CD4-positive, alpha-beta T cell treated with Interleukin-6 for 4 hours (primary cell): ENCODE results near the gene FPGS.
"Not testable (repeated sequence)": the region's sequence is repeated elsewhere in the genome, so short reads cannot be mapped to it uniquely, and the experiment has no call there.

Experiments
- DNase-seq: peaks from one replicate; pipeline ENCODE4 v3.0.0-alpha.2; 2020; ENCODE audit warnings: mixed read lengths

The FPGS gene

GRCh38 chr9:127771570-127772189 is 31.0 kb upstream of the FPGS start:
- DNase-seq, result no peak

GRCh38 chr9:127772603-127773002 is 30.1 kb upstream of the FPGS start:
- DNase-seq, result no peak

- no peak for DNase-seq
Observed at GRCh38 chr9:127773272-127773671, 29.4 kb upstream of the FPGS start.

- DNase-seq, result no peak
Observed at GRCh38 chr9:127773981-127774380, 28.7 kb upstream of the FPGS start.

GRCh38 chr9:127776195-127776923 is 26.3 kb upstream of the FPGS start:
- DNase-seq, result peak; percentile 87

GRCh38 chr9:127776924-127777289 is 25.8 kb upstream of the FPGS start:
- DNase-seq, result no peak

GRCh38 chr9:127777368-127777980 is 25.2 kb upstream of the FPGS start:
- DNase-seq, result peak; percentile 29

- DNase-seq, result peak; percentile 69
Observed at GRCh38 chr9:127778280-127779135, 24.2 kb upstream of the FPGS start, which contains the start of gene SH2D3C. Gene SH2D3C (minus strand): TSS chr9:127778666. CDS start chr9:127778627, 39 bp downstream.

GRCh38 chr9:127779136-127779981 is 23.3 kb upstream of the FPGS start:
- peak; percentile 38 for DNase-seq

GRCh38 chr9:127780126-127780885 is 22.4 kb upstream of the FPGS start:
- DNase-seq, result peak; percentile 35

- not testable (repeated sequence) for DNase-seq
Observed at GRCh38 chr9:127780909-127781308, 21.8 kb upstream of the FPGS start.

GRCh38 chr9:127781806-127782205 is 20.9 kb upstream of the FPGS start:
- DNase-seq, result no peak

- DNase-seq, result peak; percentile 80
Observed at GRCh38 chr9:127783111-127784008, 19.3 kb upstream of the FPGS start.

- peak; percentile 90 for DNase-seq
Observed at GRCh38 chr9:127785023-127785932, 17.4 kb upstream of the FPGS start.

GRCh38 chr9:127785933-127786772 is 16.5 kb upstream of the FPGS start, which contains the start of gene CDK9:
Gene CDK9 (plus strand): TSS chr9:127786034. CDS start chr9:127786149, 115 bp downstream.
- DNase-seq, result peak; percentile 91

- peak; percentile 27 for DNase-seq
Observed at GRCh38 chr9:127786773-127787104, 15.9 kb upstream of the FPGS start.

- DNase-seq, result no peak
Observed at GRCh38 chr9:127788337-127789011, 14.2 kb upstream of the FPGS start.

- DNase-seq, result no peak
Observed at GRCh38 chr9:127789179-127789578, 13.5 kb upstream of the FPGS start.
